GM19467 (cell line): ENCODE data around the gene ADIPOR2.

ENCODE experiments used
- ATAC-seq: cut with Tn5 transposase; IDR thresholded peaks from one replicate; pipeline ENCODE4 v1.9.1; 2021; ENCODE audit warnings: mild to moderate bottlenecking, moderate library complexity; ENCODE audit not compliant: unreplicated experiment

ADIPOR2 gene

GRCh38 chr12:1690578-1691122, at the start of gene ADIPOR2:
Gene ADIPOR2 (plus strand): TSS chr12:1691070. CDS start chr12:1754344, 63,274 bp downstream.
- ATAC-seq, result peak; percentile 92

- no peak for ATAC-seq
These were observed 48.4 kb upstream of the ADIPOR2 start for GRCh38 chr12:1642513-1642912.

GRCh38 chr12:1643043-1643442, 47.8 kb upstream of the ADIPOR2 start:
- no peak for ATAC-seq

GRCh38 chr12:1643905-1644533, 46.9 kb upstream of the ADIPOR2 start:
- ATAC-seq, result no peak

- no peak for ATAC-seq
These were observed 46.1 kb upstream of the ADIPOR2 start for GRCh38 chr12:1644534-1645438.

DNA sequence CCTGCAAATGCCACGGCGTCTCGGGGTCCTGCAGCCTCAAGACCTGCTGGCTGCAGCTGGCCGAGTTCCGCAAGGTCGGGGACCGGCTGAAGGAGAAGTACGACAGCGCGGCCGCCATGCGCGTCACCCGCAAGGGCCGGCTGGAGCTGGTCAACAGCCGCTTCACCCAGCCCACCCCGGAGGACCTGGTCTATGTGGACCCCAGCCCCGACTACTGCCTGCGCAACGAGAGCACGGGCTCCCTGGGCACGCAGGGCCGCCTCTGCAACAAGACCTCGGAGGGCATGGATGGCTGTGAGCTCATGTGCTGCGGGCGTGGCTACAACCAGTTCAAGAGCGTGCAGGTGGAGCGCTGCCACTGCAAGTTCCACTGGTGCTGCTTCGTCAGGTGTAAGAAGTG, 45.1 kb upstream of the ADIPOR2 start:
- no peak for ATAC-seq

GRCh38 chr12:1646569-1647284, 44.1 kb upstream of the ADIPOR2 start:
- ATAC-seq, result no peak

DNA sequence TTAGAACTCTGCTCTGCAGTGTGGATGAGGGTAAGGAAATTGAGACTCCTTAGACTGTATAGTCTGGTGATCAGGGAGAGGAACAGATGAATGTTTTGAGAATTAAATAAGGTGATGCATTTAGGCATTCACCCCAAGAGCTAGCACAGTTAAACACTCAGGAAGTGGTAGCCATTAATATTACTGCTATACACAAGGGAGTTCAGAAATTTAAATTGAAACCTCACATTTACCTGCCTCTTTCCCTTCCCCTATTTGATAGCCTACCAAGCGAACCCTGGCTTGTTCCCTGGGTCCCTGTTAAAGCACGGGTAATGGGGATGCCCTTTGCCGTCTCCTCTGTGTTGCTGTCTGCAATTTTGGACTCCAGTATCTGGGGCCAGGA, 43.6 kb upstream of the ADIPOR2 start:
- ATAC-seq, result no peak

DNA sequence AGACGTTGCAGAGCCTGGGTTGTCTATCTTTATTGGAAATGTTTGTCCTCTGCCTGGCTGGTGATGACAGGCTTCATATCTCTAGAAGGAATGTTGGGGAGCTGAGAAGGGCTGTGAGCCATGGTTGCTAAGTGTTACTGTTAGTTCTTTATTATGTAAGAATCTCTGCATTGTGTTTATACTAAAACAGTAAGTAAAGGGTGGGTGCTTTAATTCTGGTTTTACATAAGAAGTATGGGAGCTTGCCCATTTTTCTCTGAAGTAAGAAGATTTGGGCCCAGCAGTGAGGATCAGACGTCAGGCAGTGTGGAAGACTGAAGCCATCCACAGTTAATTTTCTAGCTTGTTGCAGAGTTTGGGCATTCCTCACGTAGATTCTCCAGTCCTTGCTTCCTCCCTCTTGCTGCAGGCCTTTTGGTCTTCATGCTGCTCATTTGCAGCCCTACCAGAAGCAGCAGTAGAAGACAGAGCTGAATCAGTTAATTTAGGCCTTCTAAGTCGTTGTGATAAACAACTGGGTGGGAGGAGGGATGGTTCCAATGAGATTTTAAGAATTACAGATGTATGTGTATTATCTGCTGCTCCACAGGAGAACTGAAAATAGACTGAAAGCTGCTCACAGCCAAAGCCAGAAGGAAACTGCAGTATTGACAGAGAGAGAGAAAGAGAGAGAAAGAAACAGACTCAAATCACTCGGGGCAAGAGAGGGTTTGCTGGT, 40.5 kb upstream of the ADIPOR2 start:
- no peak for ATAC-seq

- ATAC-seq, result no peak
These were observed 39.9 kb upstream of the ADIPOR2 start for GRCh38 chr12:1650978-1651361.

- no peak for ATAC-seq
These were observed 38.9 kb upstream of the ADIPOR2 start for GRCh38 chr12:1651946-1652345.

- ATAC-seq, result no peak
These were observed 35.6 kb upstream of the ADIPOR2 start for GRCh38 chr12:1655225-1655788.

DNA sequence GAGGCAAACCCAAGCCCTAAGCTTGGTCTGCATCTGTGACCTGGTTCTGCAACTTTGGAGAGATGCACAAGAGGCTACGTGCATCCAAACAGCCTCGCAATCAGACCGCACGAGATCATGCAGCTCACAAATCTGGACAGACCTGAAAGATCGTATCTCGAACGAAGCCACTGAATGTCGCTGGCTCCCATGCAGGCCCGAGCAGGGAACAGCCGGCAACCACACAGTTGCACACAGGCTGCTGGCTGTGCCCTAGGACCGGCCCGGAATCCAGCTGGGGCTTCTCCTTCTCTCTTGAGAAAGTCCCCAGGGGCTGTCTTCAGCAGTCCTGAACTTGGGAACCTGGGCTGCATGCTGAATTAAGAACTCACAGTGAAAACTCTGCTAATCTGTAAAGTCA, 34.0 kb upstream of the ADIPOR2 start:
- ATAC-seq, result no peak

DNA sequence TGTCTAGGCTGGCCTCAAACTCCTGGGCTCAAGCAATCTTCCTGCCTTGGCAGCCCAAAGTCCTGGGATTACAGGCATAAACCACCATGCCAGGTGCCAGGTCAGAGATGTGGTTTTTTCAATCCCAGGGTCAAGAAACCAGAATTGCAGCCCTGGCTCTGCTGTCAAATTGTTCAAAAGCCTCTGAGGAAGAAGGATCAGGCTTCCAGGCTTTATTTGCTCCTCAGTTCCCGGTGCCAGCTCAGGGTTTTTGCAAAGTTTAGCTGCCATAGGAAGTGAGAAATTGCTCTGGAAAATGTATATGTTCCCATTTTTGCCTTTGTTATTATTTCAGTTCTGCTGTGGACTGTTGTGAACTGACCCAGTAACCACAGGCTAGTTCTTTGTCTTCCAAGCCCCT, 33.2 kb upstream of the ADIPOR2 start:
- ATAC-seq, result no peak

GRCh38 chr12:1660304-1661187, 30.3 kb upstream of the ADIPOR2 start:
- ATAC-seq, result no peak

GRCh38 chr12:1661553-1662335, 29.1 kb upstream of the ADIPOR2 start:
- peak; percentile 45 for ATAC-seq

GRCh38 chr12:1662761-1663439, 28.0 kb upstream of the ADIPOR2 start:
- no peak for ATAC-seq
